ENCODE data around the gene MPND. TPM values are rescaled to one million over a fixed set of nuclear protein-coding genes. Genes with fewer than 3 reads are reported as not detected.

The MPND gene
- total RNA-seq, 2 donors from 2014 or later, result 6.2 to 7.3 TPM

- no peak for TF ChIP-seq CTCF (IDR thresholded peaks at IDR 0.05)
- Histone ChIP-seq H3K4me1 (peaks cover 0 to 14% of the 10 kb centered on the region in 2 donors), H3K27ac (no peak overlapping the region), H3K36me3 (peaks cover 4% of the 10 kb centered on the region), H3K9me3 (no peaks in the 10 kb centered on the region), H3K27me3 (no peaks in the 10 kb centered on the region), H3K4me3 (no peak overlapping the region)
- no peak for DNase-seq (ENCODE audit: low spot score)
Measured at GRCh38 chr19:4406626-4407025, 63.3 kb downstream of the MPND start.

GRCh38 chr19:4409123-4409933, 66.0 kb downstream of the MPND start:
- TF ChIP-seq CTCF (IDR thresholded peaks at IDR 0.05), result no peak
- Histone ChIP-seq H3K9me3 (no peaks in the 10 kb centered on the region), H3K4me1 (no peaks in the 10 kb centered on the region), H3K36me3 (peaks cover 4% of the 10 kb centered on the region), H3K27ac (no peak overlapping the region), H3K4me3 (no peak overlapping the region), H3K27me3 (no peaks in the 10 kb centered on the region)
- no peak for DNase-seq (ENCODE audit: low spot score)

Other genes starting within 250 kb of the MPND start
- 10 to 100 TPM; 82.2 to 97.4 TPM for gene MAP2K2, start 219.4 kb upstream of the MPND start, total RNA-seq
- not detected for gene CREB3L3, start 189.9 kb upstream of the MPND start, total RNA-seq
- gene SIRT6, start 161.0 kb upstream of the MPND start, total RNA-seq, result 10 to 100 TPM; 10.9 to 15.9 TPM
- 1 to 10 TPM in 1 of 2 donors, under 1 TPM in 1; 0.39 to 1.7 TPM for gene ANKRD24, start 160.9 kb upstream of the MPND start, total RNA-seq
- 1 to 10 TPM; 1.7 to 2.6 TPM for gene EBI3, start 114.0 kb upstream of the MPND start, total RNA-seq
- gene YJU2, start 96.5 kb upstream of the MPND start, total RNA-seq, result 10 to 100 TPM in 1 of 2 donors, 1 to 10 TPM in 1; 9.1 to 17.6 TPM
- gene SHD, start 64.3 kb upstream of the MPND start, total RNA-seq, result 10 to 100 TPM; 24.2 to 24.6 TPM
- under 1 TPM in 1 of 2 donors, not detected in 1; 0.28 TPM for gene TMIGD2, start 41.2 kb upstream of the MPND start, total RNA-seq
- not detected for gene FSD1, start 39.0 kb upstream of the MPND start, total RNA-seq
- 10 to 100 TPM in 1 of 2 donors, 1 to 10 TPM in 1; 4.8 to 11.8 TPM for gene STAP2, start 4.7 kb upstream of the MPND start, total RNA-seq
- gene SH3GL1, start 57.0 kb downstream of the MPND start, total RNA-seq, result 10 to 100 TPM; 17.5 to 31.9 TPM
- 1 to 10 TPM; 2.6 to 5.0 TPM for gene CHAF1A, start 59.1 kb downstream of the MPND start, total RNA-seq
- 100 to 1,000 TPM in 1 of 2 donors, 10 to 100 TPM in 1; 52.8 to 100 TPM for gene UBXN6, start 114.2 kb downstream of the MPND start, total RNA-seq
- 10 to 100 TPM; 18.3 to 24.8 TPM for gene HDGFL2, start 128.7 kb downstream of the MPND start, total RNA-seq
- gene PLIN4, start 174.9 kb downstream of the MPND start, total RNA-seq, result 100 to 1,000 TPM; 104 to 156 TPM
- gene PLIN5, start 191.7 kb downstream of the MPND start, total RNA-seq, result 10 to 100 TPM; 21.4 to 43.6 TPM
- gene LRG1, start 196.5 kb downstream of the MPND start, total RNA-seq, result under 1 TPM in 1 of 2 donors, not detected in 1; 0.67 TPM
- 10 to 100 TPM in 1 of 2 donors, 1 to 10 TPM in 1; 3.9 to 10.8 TPM for gene SEMA6B, start 216.1 kb downstream of the MPND start, total RNA-seq

Data from right atrium auricular region (tissue), 2 donors.